Stimulated activated naive CD4-positive, alpha-beta T cell (primary cell): Measurements from ENCODE around the gene LPP.

Source experiments
- DNase-seq, 6 experiments: peaks; one replicate each; lab custom pipeline; 2025; lab: John Stamatoyannopoulos, UW

Gene LPP

DNA sequence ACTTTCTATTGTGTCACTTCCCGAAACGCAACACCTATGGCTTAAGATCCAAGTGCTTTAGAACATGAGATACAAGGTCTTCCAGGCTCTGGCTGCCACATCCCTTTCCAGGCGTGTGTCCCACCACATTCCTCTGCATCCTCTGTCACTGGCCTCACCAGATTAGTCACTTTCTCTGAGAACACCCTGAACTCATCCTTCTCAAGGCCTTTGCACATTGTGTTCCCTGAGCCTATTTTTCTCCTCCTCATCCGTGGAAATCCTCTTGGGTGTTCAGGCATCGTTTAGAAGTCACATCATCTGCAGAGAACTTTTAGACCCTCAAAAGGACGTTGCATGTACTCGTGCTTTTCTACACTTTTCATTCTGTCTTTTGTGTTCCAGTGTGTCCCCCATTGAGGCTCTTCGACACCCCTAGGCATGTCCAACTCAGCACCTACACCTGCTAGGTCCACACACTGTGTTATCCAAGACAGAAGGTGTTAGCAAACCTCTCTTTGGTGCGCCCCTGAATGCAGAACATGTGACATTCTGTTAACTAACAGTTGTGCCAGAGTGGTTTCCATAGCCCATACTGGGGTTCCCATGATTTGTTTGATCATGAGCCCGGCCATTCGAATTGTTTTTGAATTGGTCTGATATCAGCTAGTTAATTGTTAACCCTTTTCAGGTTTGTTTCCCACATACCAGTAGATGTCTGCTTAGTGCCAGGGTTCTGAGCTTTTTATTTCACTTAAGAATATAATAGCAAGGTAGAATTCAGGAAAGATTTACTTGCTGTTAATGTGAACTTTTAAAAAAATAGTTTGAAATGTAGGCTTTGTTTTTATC is 67.2 kb downstream of the LPP start:
- no peak for DNase-seq

DNA sequence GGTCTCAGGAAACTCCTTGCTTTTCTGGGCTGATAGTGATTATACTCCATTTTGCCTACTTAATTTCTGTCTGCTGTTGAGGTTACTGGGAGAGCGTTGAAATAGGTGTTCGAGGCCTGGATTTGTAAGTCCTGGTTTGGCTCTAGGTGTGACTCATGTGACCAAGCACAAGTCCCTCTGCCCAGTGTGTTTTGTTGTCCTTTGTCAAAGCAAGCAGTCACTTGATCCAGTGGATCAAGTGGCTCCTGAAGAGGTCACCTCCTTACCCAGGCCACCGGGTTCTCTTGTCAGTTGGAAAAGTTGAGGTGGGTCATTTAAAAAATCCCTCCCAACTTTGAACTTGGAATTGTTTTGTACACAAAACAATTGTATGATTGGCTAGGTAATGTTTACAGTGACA is 70.0 kb downstream of the LPP start:
- no peak for DNase-seq

DNA sequence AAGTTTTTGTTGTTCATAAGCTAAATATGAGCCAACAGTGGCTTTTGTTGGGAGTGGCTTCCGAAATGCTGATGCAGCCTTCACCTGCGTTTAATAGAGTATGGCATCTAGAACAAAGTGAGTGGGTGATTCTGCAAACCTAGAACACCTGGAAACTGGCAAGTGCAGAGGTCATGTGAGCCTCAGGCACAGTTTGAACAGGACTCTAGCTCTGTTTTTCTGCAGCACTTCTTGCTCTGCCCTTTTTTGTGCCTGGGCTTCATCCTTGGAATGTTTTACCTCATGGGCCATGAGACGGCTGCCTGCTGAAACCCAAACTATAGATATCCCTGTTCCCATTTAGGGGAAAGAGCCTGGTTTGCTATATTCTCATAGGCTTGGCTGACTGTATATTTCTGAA is 73.5 kb downstream of the LPP start:
- no peak for DNase-seq

DNA sequence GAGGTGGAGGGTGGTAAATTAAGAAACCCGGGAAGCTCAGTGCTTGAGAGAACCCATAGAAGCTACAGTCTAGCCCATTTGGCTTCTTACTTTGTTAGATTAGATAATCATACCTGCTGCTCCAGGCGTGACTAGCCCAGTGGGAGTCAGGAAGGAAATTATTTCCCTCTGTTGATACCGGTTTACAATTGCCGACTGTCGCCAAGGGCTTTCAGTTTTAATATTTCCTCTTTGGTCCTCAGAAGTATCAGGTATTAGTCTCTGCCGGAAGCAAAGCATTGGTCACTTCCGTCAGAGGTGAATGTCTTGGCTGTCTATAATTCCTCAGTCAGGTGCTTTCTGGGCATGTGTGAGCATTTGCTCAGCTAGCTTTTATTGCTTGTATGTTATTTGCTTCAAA is 75.2 kb downstream of the LPP start:
- DNase-seq = no peak

DNA sequence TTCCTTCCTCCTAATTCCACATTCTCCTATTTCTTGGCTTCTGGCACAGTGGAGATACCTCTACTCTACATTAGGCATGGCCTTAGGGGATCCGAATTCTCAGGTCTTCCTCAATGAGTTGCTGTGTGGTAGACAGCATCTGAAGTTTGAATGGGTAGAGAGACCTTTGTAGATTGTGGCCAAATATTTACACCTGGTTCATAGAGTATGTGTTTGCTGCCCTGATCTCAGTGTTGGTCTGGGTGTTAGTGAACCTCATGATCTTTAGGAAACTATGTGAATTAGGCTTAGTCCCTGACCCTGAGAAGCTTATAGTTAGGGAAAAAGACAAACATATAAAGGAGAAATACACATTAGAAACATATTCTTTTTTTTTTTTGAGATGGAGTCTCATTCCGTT is 75.8 kb downstream of the LPP start:
- no peak for DNase-seq

DNA sequence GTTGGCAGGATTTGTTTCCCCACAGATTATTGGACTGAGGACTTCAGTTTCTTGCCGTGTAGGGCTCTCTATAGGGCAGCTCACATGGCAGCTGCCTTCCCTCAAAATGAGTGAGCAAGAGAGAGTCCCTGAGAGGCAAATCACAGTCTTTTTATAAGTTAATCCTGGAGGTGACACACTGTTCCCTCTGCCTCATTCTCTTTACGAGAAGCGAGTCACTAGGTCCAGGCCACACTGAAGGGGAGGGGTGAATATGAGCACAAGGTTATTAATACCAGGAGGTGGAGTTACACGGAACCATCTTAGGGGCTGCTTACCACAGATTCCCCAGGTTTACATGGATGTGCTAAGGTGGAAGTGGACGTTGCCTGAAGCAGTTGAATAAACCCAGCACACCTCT is 77.0 kb downstream of the LPP start:
- DNase-seq = no peak

DNA sequence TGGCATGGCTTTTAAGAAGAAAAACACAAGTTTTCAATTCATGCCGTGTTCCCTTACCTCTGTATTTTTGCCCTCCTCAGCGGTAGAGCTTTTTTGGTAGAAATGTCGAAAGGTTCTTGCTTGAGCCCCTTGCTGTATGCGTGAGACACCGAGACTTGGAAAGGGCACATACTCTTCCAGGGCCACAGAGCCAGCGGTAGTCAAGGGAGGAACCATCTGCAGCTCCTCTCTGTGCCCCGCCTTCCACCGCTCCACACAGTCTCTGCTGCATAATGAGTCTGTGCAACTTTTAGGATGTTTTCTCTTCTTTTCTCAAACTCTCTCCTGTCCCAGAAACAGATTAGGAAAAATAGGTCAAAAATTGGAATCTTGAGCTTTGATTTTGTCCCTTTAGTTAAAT is 77.5 kb downstream of the LPP start:
- DNase-seq = no peak

DNA sequence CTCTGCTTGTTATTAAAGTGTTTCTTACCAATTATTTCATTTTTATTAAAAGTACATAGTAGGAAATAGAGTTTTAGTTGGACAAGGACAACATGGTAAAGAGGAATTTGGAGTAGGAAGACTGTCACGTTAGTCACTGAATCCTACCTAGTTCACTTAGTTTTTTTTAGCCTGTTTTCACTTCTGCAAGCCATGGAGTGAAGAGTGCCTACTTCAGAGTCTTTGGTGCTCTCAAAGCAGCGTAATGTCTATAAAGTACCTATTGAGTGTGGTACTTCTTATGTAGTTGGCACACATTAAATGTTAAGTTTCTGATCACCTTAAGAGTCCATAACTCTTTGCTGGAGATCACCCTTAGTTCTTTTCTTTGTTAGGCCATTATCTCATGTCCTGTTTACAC is 78.7 kb downstream of the LPP start:
- DNase-seq = no peak

DNA sequence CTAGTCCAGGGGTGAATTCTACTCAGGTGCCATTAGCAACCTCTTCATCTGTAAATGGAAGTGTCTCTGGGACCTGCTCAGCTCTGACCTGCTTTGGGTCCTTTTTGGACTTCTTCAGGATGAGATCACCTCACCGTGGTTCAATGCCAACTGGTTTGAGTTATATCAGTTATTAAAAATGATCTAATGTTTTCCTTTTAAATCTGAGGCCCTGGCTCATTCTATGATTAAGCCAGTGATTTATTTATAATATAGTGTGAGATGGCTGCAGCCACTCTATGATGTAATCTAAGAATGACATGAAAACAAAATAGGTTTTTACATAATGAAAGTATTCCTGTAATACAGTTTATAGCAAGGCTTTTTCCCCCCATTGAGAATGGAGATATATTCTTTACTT is 79.4 kb downstream of the LPP start:
- no peak for DNase-seq

DNA sequence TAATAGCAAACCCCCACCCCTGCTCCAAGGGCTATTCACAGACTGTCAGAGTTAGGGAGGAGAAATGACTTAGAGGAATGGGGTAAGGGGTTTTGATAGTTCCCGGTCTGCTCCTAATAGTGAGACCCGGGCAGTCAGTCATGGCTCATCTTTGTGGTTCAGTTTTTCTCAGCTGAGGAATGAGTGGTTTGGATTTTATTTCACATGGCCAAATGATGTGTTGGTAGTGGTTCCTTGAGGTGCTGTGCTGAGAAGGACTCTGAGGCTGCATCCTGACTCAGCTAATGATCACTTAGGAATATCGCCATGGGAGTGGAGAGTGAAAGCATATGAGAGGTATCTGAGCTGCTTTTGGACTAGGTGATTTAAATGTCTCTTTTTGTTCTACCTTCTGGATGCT is 80.2 kb downstream of the LPP start:
- DNase-seq = no peak

DNA sequence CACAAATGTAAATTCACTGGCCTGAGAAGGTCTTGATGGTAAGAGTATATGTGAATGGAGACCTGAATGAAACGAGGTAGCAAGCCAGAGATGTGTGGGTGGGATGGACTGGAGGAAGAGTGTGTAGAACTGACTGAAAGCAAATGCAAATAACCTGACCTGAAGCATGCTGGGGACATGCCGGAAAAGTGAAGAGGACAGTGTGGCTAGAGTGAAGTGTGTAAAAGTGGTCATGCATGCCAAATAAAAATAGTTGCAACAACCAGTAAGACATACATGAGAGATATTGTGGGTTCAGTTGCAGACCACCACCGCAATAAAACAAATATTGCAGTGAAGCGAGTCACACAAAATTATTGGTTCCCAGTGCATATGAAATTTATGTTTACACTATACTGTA is 82.3 kb downstream of the LPP start:
- DNase-seq = no peak

DNA sequence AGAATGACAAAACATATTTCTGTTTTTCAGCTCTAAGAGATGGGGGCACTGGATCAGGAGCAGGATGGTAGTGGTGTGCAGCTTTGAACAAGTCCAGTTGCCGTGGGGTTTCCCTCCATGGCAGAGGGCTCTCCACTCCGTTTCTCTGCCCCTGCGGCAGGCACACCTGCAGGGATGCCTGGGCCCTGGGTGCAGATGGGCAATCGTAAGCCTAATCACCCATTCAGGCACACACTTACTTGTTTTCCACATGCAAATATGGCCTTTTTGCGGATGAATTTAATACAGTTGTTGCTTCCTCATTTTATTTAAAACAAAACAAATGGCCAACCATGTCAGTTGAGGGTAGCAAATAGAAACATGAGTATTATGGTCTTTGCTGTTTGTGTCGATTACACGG is 85.1 kb downstream of the LPP start:
- DNase-seq = no peak

DNA sequence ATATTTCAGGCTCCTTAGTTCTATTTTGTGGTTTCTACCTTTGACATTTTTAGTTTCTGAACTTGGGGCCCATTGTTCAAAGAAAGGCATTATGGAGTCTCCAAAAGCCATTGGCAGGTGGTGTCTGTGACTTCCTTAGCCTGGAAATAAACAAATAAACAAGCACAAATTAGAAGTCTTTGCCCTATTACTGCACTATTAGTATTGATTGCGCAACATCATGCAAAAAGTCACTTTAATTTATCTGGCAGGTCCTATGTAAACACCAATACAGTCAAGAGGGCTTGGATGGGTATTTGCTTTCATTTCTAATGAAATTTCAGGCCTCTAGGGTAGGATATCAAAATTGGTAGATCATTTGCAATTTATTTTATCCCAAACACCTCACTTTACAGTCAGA is 85.6 kb downstream of the LPP start:
- DNase-seq = no peak

DNA sequence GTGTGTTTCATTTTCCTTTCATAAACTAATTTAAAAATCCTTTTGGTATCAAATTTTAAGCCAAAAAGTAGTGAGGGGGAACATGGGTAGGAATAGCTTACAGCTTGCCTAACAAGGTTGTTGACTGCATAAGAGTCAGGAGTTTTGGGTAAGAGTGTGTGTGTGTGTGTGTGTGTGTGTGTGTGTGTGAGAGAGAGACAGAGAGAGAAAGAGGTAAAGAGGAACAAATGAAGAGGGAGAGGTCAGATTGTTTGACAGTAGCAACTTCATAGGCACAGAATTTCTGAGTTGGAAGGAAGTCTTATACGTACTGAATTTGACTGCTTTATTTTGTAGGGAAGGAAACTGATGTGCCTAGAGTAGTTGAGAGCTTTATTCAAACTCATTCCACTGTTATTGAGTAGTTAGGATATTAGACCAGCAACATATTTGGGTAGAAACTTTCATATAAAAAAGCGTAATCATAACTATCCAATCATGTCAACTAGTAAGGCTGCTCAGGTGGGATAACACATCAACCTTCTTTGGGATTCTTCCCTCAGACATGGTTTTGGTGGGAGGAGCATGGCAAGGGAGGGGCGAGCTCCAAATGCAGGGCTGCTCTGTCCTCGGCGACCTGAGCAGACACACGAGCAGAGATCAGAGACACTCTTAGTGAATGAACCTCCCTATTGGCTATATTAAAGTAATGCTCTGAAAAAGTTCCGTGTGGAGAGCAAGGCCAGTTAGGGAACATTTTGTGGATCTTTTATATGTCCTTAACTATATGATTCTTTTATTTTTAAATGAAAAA is 86.4 kb downstream of the LPP start:
- no peak for DNase-seq

DNA sequence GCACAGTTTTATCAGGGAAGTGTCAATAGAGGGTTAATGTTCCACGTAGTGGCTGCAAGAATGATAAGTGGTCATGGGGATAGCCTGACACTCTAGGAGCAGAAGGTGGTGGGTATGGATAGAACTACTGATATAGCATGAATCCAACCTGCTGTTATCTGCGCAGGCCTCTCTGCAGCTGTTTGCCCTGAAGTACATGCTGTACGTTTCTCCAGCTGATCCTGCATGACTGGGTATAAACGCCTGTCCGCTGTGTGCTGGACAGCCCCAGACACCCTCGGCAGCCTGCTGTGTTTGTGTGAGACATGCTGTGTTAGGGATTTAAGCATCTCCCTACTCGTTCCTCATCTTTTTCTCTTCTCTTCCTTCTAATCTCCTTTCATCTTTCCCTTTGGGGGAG is 87.1 kb downstream of the LPP start:
- DNase-seq = no peak

DNA sequence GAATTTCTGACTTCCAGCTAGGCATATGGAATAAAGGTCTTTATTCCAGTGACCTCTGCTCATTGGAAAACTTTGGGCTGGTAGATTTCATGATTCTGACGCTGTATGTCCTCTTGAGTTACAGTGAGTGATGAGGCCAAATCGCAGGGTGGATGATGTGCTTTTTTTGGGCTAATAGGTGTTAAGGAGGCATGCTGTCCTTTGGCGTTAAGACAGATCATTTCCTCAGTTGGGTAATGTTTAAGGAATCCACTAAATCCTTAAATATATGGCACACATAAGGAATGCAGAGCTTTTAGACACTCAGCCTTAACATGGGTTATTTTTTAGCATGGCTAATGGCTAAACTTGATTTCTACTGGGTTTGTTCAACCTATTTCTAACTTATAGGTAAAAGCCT is 87.9 kb downstream of the LPP start:
- no peak for DNase-seq

DNA sequence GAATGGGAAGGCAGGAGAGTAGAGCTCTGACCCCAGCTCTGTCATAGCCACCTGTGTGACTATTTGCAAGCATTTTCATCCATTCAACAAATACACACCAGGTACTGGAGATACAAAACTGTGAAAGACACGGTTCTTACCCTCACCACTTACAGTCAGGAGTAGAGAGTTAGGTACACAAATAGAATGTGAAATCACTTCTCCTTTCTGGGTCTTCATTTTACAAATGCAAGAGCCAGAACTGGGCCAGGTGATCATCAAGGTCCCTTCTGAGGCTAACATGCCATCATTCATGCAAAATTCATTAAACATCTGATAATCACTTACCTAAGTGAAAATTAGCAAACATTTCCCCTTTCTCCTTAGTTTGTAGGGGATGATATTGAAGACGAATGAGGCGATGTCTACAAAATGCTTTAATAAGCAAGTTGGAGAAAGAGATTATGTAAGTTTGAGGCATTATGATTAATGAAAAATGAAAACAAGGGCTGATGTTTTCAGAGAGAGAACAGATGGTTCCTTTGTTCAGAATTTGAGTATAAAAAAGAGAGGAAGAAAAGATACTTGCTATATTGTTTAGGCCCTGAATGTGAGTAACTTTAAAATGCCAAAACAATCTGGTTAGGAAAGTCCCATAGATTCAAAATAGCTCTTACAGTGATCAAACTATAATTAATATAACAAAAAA is 88.6 kb downstream of the LPP start:
- DNase-seq = no peak

DNA sequence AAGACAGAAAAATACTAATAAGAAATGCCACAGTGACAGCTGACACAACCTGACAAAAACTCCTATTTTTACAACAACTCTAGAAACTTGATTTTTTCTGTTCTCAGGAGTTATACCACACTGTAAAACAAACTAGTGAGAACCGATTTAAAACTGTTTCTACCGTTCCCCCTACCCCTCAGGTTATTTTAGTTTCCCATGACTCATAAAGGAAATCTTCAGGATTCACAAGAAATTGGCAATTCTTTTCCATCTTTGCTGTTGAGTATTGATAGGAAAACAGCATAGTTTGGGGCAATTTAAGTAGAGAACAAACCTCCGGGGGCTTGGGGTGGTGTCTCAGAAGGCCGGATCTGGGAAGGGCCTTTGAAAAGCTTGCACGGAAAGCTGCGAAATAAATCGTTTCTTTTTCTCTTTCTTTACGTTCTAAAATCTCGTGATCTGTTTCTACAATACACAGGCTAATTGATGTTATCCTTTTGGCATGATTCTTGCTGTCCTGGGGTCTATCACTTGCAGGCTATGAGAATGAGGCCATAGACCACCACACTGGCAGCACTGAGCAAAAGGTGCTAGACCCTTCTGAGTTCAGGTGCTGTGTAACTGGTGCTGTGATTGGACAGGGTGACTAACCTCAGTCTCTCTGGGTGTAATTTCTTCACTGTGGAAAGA is 89.3 kb downstream of the LPP start:
- no peak for DNase-seq

DNA sequence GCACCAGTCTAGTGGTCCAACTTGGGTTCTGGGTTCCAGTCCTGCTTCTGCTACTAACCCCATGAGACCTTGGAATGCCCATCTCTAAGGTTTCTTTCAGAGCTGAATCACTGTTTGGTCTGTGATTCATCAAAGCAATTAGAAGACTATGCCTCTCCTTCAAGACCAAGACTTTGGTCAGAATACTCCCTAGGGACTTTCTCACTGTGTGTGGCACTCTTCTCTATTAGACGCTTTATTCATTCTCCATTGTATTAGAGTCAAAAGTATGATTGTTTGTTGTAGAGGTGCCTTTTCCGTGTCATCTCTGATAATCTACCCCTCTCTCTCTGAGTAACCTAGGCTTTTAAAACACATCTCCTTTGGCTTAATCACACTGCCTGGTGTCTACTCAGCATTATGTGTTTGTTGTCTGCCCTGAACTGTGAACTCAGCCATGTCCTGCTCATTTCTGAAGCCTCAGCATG is 90.5 kb downstream of the LPP start:
- DNase-seq = no peak

DNA sequence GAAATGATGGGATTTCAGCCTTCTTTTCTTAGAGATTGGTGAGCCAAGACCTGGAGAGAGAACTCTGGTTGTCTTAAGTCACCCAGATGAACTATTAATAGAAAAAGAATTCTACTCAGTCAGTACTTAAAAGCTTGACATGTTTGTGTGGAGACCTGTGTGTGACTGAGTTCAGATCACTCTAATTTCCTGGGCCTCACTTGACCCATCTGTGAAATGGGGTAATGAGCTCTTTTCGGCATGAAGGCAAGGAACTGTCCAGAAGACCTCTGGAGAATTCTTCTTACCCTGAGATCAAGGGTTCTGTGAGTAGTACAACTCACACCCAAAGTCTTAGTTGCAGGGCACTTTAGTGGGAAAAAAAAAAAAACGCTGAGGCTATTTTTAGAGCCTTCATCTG is 92.9 kb downstream of the LPP start:
- no peak for DNase-seq

DNA sequence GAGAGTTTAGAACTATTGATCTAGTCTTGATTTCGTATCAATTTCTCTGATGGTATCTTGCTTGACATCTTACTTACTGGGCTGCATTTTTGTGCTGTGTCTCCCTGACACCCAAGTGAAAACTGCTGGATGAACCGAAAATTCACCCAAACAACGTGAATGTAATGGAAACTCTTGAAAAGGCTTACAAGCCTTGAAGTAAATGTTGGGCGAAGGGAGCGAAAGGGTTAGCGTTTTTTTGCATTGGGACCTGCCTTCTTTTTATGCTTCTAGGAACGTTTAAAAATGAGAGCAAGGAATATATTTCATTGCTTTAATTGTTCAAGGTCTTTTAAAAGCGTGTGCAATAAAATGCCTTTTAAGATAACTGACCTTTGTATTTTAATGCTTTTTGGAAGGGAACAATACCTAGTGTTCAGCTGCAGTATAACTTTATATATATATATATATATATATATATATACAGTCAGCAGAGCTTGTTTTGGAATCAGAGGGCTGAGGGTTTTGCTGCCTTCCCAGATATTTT is 94.1 kb downstream of the LPP start:
- DNase-seq = no peak

DNA sequence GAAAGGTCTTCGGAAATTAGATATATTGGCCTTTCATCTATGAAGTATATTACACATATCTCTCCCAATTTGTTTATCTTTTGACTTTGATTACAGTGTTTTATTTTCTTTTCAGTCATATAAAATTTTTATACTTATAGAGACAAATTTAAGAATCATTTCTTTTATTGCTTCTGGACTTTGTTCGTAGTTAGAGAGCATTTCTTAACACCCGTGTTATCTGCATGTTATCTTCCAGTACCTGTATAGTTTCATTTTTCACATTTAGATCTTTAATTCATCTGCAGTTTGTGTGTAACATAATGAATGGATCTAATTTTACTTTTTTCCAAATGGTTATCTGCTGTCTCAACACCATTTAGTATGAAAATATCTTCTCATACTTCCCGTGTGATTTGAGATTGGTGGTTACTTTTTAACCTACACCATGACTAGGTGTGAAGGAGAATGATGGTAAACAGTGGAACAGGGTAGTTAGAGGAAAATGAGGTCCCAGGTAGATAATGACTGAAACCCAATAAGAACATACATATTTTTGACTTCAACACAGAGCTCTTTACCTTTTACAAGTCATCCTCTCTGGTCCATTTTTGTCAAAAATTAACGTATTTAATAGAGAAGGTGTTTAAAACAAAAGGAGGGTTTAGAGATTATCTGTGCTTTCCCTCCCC is 99.3 kb downstream of the LPP start:
- no peak for DNase-seq
